ENCODE results near the gene LGALS1. TPM values are rescaled to one million over a fixed set of nuclear protein-coding genes. Genes with fewer than 3 reads are reported as not detected.
A peak's percentile ranks its signal among the peaks of the same experiment; 100 is the strongest.

LGALS1 gene
- total and polyA plus RNA-seq, 9 of the 15 experiments (the other 6 are each of a cell fraction or from before 2014, with no cell fraction given), result 160 to 800 (median 330) TPM

DNA sequence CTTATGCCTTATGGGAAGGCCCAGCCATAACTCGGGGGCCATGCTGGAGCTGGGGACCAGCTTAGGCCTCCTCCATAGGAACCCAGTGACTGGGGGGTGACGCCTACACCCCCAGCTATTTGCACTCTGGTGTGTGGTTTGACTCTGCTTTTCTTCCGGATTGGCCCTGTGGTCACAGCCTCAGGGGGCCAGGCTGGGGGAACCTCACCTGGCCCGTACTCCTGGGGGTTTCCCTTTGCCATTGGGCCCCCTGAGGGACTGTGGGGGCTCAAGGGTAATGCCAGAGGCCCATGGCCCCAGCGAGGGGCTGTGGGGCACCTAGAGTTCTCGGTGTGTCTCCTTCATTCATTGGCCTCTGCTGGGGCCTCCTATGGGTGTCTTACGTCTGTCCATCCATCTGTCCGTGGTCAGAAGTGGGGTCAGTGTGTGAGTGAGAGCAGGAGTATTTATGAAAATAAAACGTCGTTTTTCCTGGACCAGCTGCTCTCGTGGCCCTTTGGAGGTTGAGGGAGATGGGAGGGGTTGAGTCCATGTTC, 42.3 kb upstream of the LGALS1 start:
- DNase-seq (ENCODE audit: extremely low read depth in 1 of 4, low spot score in 3 of 4), result no peak
- Histone ChIP-seq H4K20me1 (replicated peaks; ENCODE audit: control insufficient read depth, insufficient read depth, low read length) (no peaks in the 10 kb centered on the region), H3K9me1 (ENCODE audit: control insufficient read depth, insufficient read depth, low read length) (no peaks in the 10 kb centered on the region), H3K4me1 (replicated peaks in 1 of 2; ENCODE audit: control insufficient read depth in 2 of 2, insufficient read depth in 2 of 2, low read length in 2 of 2) (peaks cover 35 to 73% of the 10 kb centered on the region in 2 experiments), H3K79me2 (ENCODE audit: control insufficient read depth, insufficient read depth, low read length) (no peaks in the 10 kb centered on the region), H3K9me3 (replicated peaks; ENCODE audit: control insufficient read depth, insufficient read depth, low read depth, low read length) (no peaks in the 10 kb centered on the region), H3K27me3 (ENCODE audit: control insufficient read depth in 2 of 2, insufficient read depth in 2 of 2, low read length in 2 of 2) (no peaks in the 10 kb centered on the region), H3K9ac (ENCODE audit: insufficient read depth in 1 of 2, low read depth in 2 of 2, low read length in 2 of 2) (peak overlapping the region; percentile 50 to 82), H3K36me3 (ENCODE audit: control insufficient read depth, insufficient read depth, low read length) (peaks cover 30% of the 10 kb centered on the region; the same call in 2 of the 3 replicates), H2AFZ (ENCODE audit: low read depth, low read length) (peak overlapping the region; percentile 76; the same call in 1 of the 2 replicates), H3K4me2 (ENCODE audit: insufficient read depth, low read length) (peak overlapping the region; percentile 74), H3K27ac (ENCODE audit: extremely low read depth, low read depth, low read length) (peak overlapping the region; percentile 77), H3K4me3 (0 out of 2 replicates have a peak overlapping the region, but pooled peaks have one; percentile 16)
- WGBS (ENCODE audit: insufficient coverage, low coverage, missing lambda C conversion rate), result 9% methylated on average over 6 of the region's 11 CpGs
- in situ Hi-C loops (cut with MboI) (no loop called here), intact Hi-C loops (cut with micrococcal nuclease) (no loop called here)
- FAIRE-seq, result peak; percentile 15
- POLR2A ChIA-PET, result interaction anchor here (0.5 to 0.6 kb wide), 2 partner anchors 25 to 54 kb away, joined by 3 read pairs; no protein-coding TSS in a partner anchor
- ATAC-seq, result no peak
- TF ChIP-seq, protein P1, sequence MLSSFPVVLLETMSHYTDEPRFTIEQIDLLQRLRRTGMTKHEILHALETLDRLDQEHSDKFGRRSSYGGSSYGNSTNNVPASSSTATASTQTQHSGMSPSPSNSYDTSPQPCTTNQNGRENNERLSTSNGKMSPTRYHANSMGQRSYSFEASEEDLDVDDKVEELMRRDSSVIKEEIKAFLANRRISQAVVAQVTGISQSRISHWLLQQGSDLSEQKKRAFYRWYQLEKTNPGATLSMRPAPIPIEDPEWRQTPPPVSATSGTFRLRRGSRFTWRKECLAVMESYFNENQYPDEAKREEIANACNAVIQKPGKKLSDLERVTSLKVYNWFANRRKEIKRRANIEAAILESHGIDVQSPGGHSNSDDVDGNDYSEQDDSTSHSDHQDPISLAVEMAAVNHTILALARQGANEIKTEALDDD (IDR thresholded peaks at IDR 0.05), result no peak
- TF ChIP-seq ZFX (CRISPR knock-in tag; IDR thresholded peaks at IDR 0.05) (no peak), ZFPM2 (CRISPR knock-in tag; IDR thresholded peaks at IDR 0.05) (no peak), ETV5 (CRISPR knock-in tag; IDR thresholded peaks at IDR 0.05; ENCODE audit: low read depth) (peak; percentile 50; the same call in 1 of the 2 replicates), CBFA2T3 (IDR thresholded peaks at IDR 0.05) (no peak)
- no TSS peak for BruUV-seq (replicated peaks)
- CTCF ChIA-PET (ENCODE audit: low intra/inter-chr PET ratio), result no interaction called here

Measured in K562 (cell line).